ENCODE results near the gene CCDC12.
"Not testable (repeated sequence)": the region's sequence is repeated elsewhere in the genome, so short reads cannot be mapped to it uniquely, and the experiment has no call there.

CCDC12 gene

GRCh38 chr3:46978985-46979944, 2.7 kb upstream of the CCDC12 start, which contains the start of gene NBEAL2:
TSS of gene NBEAL2 (plus strand) at chr3:46979666. CDS start at chr3:46979862, 196 bp downstream.
- DNase-seq (ENCODE audit: low spot score): peak; percentile 71

- DNase-seq (ENCODE audit: low spot score): no peak
Measured at GRCh38 chr3:46978381-46978780, 1.8 kb upstream of the CCDC12 start.

- no peak for DNase-seq (ENCODE audit: low spot score)
Measured at GRCh38 chr3:46977811-46978195, 1.3 kb upstream of the CCDC12 start.

- DNase-seq (ENCODE audit: low spot score): no peak
Measured at GRCh38 chr3:46974421-46975171, 1.9 kb downstream of the CCDC12 start.

- no peak for DNase-seq (ENCODE audit: low spot score)
Measured at GRCh38 chr3:46972396-46972795, 4.1 kb downstream of the CCDC12 start.

GRCh38 chr3:46971742-46972141, 4.8 kb downstream of the CCDC12 start:
- no peak for DNase-seq (ENCODE audit: low spot score)

GRCh38 chr3:46971151-46971550, 5.4 kb downstream of the CCDC12 start:
- no peak for DNase-seq (ENCODE audit: low spot score)

GRCh38 chr3:46970391-46971091, 6.0 kb downstream of the CCDC12 start:
- no peak for DNase-seq (ENCODE audit: low spot score)

GRCh38 chr3:46968783-46969428, 7.6 kb downstream of the CCDC12 start:
- no peak for DNase-seq (ENCODE audit: low spot score)

GRCh38 chr3:46966811-46967210, 9.7 kb downstream of the CCDC12 start:
- no peak for DNase-seq (ENCODE audit: low spot score)

GRCh38 chr3:46965151-46965550, 11.4 kb downstream of the CCDC12 start:
- DNase-seq (ENCODE audit: low spot score): no peak

- not testable (repeated sequence) for DNase-seq (ENCODE audit: low spot score)
Measured at GRCh38 chr3:46964038-46964590, 12.4 kb downstream of the CCDC12 start.

GRCh38 chr3:46962990-46963389, 13.6 kb downstream of the CCDC12 start:
- no peak for DNase-seq (ENCODE audit: low spot score)

GRCh38 chr3:46962427-46962826, 14.1 kb downstream of the CCDC12 start:
- no peak for DNase-seq (ENCODE audit: low spot score)

- DNase-seq (ENCODE audit: low spot score): no peak
Measured at GRCh38 chr3:46960835-46961234, 15.7 kb downstream of the CCDC12 start.

GRCh38 chr3:46960081-46960701, 16.4 kb downstream of the CCDC12 start:
- no peak for DNase-seq (ENCODE audit: low spot score)

GRCh38 chr3:46959161-46959511, 17.4 kb downstream of the CCDC12 start:
- DNase-seq (ENCODE audit: low spot score): no peak

GRCh38 chr3:46958467-46959160, 17.9 kb downstream of the CCDC12 start:
- DNase-seq (ENCODE audit: low spot score): no peak

GRCh38 chr3:46957092-46957820, 19.3 kb downstream of the CCDC12 start:
- DNase-seq (ENCODE audit: low spot score): no peak

GRCh38 chr3:46955801-46956259, 20.7 kb downstream of the CCDC12 start:
- DNase-seq (ENCODE audit: low spot score): no peak
